ENCODE measurements around the gene MEI4. TPM values are rescaled to one million over a fixed set of nuclear protein-coding genes. Genes with fewer than 3 reads are reported as not detected.

MEI4 gene
- polyA plus RNA-seq, 1 donor from 2014 or later, result not detected

GRCh38 chr6:77853401-77853800 is 200.6 kb downstream of the MEI4 start:
- Histone ChIP-seq H3K4me2 (ENCODE audit: low read length) (no peak overlapping the region), H3K4me3 (ENCODE audit: low read length) (no peak overlapping the region), H4K20me1 (ENCODE audit: insufficient read depth) (no peaks in the 10 kb centered on the region), H3K27ac (ENCODE audit: low read length) (no peak overlapping the region), H3K79me2 (replicated peaks; ENCODE audit: insufficient read depth, low read length) (no peaks in the 10 kb centered on the region), H3K9ac (ENCODE audit: low read length) (no peak overlapping the region), H2AFZ (ENCODE audit: low read depth, low read length) (no peak overlapping the region), H3K9me3 (ENCODE audit: low read length) (no peaks in the 10 kb centered on the region), H3F3A (ENCODE audit: insufficient read depth, low read length, poor library complexity, severe bottlenecking) (no peaks in the 10 kb centered on the region), H3K27me3 (ENCODE audit: insufficient read depth, low read depth, low read length) (no peaks in the 10 kb centered on the region), H3K36me3 (ENCODE audit: insufficient read depth, low read length) (no peaks in the 10 kb centered on the region), H3K9me2 (ENCODE audit: insufficient read depth, low read length) (no peaks in the 10 kb centered on the region)
- TF ChIP-seq MXI1 (conservative IDR thresholded peaks at IDR 0.05; ENCODE audit: poor library complexity, severe bottlenecking) (no peak), TAF1 (IDR thresholded peaks at IDR 0.05; ENCODE audit: low read depth) (no peak), POLR2AphosphoS5 (IDR thresholded peaks at IDR 0.05) (no peak), SMC3 (conservative IDR thresholded peaks at IDR 0.05; ENCODE audit: poor library complexity) (no peak), RAD21 (conservative IDR thresholded peaks at IDR 0.05) (no peak), EZH2 (IDR thresholded peaks at IDR 0.05; ENCODE audit: borderline replicate concordance, insufficient read depth, low read length, poor library complexity, severe bottlenecking) (no peak), EP300 (conservative IDR thresholded peaks at IDR 0.05; ENCODE audit: poor library complexity, severe bottlenecking) (no peak)
- TF ChIP-seq, protein P1, sequence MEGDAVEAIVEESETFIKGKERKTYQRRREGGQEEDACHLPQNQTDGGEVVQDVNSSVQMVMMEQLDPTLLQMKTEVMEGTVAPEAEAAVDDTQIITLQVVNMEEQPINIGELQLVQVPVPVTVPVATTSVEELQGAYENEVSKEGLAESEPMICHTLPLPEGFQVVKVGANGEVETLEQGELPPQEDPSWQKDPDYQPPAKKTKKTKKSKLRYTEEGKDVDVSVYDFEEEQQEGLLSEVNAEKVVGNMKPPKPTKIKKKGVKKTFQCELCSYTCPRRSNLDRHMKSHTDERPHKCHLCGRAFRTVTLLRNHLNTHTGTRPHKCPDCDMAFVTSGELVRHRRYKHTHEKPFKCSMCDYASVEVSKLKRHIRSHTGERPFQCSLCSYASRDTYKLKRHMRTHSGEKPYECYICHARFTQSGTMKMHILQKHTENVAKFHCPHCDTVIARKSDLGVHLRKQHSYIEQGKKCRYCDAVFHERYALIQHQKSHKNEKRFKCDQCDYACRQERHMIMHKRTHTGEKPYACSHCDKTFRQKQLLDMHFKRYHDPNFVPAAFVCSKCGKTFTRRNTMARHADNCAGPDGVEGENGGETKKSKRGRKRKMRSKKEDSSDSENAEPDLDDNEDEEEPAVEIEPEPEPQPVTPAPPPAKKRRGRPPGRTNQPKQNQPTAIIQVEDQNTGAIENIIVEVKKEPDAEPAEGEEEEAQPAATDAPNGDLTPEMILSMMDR (IDR thresholded peaks at IDR 0.05; ENCODE audit: poor library complexity, severe bottlenecking), result no peak
- TF ChIP-seq, protein P2, sequence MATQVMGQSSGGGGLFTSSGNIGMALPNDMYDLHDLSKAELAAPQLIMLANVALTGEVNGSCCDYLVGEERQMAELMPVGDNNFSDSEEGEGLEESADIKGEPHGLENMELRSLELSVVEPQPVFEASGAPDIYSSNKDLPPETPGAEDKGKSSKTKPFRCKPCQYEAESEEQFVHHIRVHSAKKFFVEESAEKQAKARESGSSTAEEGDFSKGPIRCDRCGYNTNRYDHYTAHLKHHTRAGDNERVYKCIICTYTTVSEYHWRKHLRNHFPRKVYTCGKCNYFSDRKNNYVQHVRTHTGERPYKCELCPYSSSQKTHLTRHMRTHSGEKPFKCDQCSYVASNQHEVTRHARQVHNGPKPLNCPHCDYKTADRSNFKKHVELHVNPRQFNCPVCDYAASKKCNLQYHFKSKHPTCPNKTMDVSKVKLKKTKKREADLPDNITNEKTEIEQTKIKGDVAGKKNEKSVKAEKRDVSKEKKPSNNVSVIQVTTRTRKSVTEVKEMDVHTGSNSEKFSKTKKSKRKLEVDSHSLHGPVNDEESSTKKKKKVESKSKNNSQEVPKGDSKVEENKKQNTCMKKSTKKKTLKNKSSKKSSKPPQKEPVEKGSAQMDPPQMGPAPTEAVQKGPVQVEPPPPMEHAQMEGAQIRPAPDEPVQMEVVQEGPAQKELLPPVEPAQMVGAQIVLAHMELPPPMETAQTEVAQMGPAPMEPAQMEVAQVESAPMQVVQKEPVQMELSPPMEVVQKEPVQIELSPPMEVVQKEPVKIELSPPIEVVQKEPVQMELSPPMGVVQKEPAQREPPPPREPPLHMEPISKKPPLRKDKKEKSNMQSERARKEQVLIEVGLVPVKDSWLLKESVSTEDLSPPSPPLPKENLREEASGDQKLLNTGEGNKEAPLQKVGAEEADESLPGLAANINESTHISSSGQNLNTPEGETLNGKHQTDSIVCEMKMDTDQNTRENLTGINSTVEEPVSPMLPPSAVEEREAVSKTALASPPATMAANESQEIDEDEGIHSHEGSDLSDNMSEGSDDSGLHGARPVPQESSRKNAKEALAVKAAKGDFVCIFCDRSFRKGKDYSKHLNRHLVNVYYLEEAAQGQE (IDR thresholded peaks at IDR 0.05; ENCODE audit: borderline replicate concordance), result no peak

GRCh38 chr6:77856391-77856790 is 203.6 kb downstream of the MEI4 start:
- H3K27ac ChIP-seq (ENCODE audit: low read length), result no peak overlapping the region
- H2AFZ ChIP-seq (ENCODE audit: low read depth, low read length), result no peak overlapping the region
- H3K79me2 ChIP-seq (replicated peaks; ENCODE audit: insufficient read depth, low read length), result no peaks in the 10 kb centered on the region
- no peaks in the 10 kb centered on the region for H3K9me3 ChIP-seq (ENCODE audit: low read length)
- H3F3A ChIP-seq (ENCODE audit: insufficient read depth, low read length, poor library complexity, severe bottlenecking), result no peaks in the 10 kb centered on the region
- no peaks in the 10 kb centered on the region for H4K20me1 ChIP-seq (ENCODE audit: insufficient read depth)
- H3K4me3 ChIP-seq (ENCODE audit: low read length), result no peak overlapping the region
- H3K36me3 ChIP-seq (ENCODE audit: insufficient read depth, low read length), result no peaks in the 10 kb centered on the region
- no peaks in the 10 kb centered on the region for H3K27me3 ChIP-seq (ENCODE audit: insufficient read depth, low read depth, low read length)
- H3K4me2 ChIP-seq (ENCODE audit: low read length), result no peak overlapping the region
- TF ChIP-seq MXI1 (conservative IDR thresholded peaks at IDR 0.05; ENCODE audit: poor library complexity, severe bottlenecking) (no peak), RAD21 (conservative IDR thresholded peaks at IDR 0.05) (no peak), POLR2AphosphoS5 (IDR thresholded peaks at IDR 0.05) (no peak), EZH2 (IDR thresholded peaks at IDR 0.05; ENCODE audit: borderline replicate concordance, insufficient read depth, low read length, poor library complexity, severe bottlenecking) (no peak)
- TF ChIP-seq, protein P1 (IDR thresholded peaks at IDR 0.05; ENCODE audit: poor library complexity, severe bottlenecking), result no peak
- TF ChIP-seq, protein P2 (IDR thresholded peaks at IDR 0.05; ENCODE audit: borderline replicate concordance), result no peak
- no peaks in the 10 kb centered on the region for H3K9me2 ChIP-seq (ENCODE audit: insufficient read depth, low read length)
- no peak overlapping the region for H3K9ac ChIP-seq (ENCODE audit: low read length)
